GM18909 (cell line): ENCODE measurements around the gene SLC25A48.
"Not testable (repeated sequence)": the region's sequence is repeated elsewhere in the genome, so short reads cannot be mapped to it uniquely, and the experiment has no call there.

Experiments
- ATAC-seq: cut with Tn5 transposase; IDR thresholded peaks from one replicate; pipeline ENCODE4 v1.9.1; 2021; ENCODE audit warnings: mild to moderate bottlenecking; ENCODE audit not compliant: unreplicated experiment, poor library complexity

The SLC25A48 gene

DNA sequence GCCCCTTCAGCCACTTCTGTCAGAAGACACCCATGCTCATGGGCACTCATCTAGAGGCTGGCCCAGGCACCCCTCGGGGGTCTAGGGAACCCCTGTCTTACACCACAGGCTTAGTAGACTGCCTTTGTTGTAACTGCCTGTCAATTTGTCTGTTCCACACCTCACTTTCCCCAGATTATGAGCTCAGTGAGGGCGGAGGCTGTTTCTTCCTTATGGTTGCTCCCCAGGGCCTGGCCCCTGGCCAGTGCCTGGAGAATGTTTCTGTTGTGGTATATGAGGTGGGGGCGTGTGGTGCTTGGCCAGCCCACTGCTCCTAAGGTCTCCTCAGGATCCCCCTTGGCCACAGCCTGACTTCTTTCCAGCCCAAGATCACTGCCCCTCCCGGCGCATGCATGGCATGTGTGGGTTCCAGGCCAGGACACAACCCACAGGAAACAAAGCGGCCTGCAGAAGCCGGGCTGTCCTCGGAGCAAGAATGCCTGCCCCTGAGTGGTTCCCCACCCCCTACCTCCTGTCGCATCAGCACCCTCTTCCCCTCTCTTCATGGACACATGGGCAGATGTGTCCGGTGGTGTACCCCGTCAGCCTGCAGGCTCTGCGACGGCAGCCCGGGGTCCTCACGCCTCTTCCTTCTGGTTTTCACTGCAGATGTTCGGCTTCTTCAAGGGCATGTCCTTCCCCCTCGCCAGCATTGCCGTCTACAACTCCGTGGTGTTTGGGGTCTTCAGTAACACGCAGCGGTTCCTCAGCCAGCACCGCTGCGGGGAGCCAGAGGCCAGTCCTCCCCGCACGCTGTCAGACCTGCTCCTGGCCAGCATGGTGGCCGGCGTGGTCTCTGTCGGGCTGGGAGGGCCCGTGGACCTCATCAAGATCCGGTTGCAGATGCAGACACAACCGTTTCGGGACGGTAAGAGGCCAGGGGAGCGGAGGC, 17.7 kb downstream of the SLC25A48 start:
- no peak for ATAC-seq

DNA sequence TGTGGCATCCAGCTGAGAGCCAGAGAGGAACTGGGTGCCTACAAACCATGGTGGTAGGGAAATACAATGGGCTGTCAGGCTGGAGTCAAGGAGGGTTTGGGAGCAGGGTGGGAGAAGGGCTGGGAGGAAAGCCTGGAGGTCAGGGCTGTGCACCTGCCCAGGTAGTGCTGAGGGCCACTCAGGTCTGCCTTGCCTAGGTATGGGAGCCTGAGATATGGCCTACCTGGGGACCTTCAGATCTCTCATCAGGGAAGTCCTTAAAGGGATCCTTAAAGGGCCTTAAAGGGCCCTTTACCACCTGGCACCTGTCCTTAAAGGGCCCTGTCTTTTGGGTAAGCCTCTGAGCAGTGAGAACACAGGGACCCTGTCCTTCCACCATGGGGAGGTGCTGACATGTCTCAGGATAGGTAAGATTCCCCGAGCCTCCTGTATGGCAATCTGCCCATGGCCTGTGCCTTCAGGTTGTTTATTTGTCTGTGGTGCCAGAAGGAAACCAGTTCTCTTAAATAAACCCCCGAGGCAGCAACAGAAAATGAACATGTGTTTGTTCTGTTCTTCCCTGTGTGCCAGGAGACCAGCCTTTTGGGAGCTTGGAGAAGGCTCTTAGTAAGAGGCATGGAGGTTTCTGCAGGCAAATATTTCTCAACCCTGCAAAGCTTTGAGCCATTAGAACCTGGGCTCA, 23.3 kb downstream of the SLC25A48 start:
- ATAC-seq: no peak

DNA sequence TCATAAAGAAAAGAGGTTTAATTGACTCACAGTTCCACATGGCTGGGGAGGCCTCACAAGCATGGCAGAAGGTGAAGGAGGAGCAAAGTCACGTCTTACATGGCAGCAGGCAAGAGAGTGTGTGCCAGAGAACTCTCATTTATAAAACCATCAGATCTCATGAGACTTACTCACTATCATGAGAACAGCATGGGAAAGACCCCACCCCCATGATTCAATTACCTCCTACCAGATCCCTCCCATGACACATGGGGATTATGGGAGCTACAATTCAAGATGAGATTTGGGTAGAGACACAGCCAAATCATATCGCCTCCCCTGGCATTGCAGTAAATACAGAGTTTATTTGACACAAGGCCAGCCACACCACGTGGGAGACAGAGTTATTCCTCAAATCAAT, 24.7 kb downstream of the SLC25A48 start:
- not testable (repeated sequence) for ATAC-seq

DNA sequence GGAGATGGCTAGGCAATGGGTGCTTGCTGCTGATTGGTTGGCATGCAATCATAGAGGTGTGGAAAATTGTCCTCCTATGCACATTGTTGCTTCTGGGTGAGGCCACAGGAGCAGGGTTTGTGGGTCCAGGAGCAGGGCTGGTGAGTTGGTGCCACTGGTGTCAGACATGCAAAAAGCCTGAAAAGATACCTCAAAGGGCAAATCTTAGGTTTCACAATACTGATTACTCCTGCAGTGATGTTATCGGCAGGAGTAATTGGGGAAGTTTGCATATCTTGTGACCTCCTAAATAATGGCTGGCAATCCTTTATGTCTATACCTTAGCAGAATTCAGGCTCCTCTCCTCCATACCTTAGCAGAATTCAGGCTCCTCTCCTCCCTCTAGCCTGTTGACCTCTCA, 25.2 kb downstream of the SLC25A48 start:
- ATAC-seq: no peak

DNA sequence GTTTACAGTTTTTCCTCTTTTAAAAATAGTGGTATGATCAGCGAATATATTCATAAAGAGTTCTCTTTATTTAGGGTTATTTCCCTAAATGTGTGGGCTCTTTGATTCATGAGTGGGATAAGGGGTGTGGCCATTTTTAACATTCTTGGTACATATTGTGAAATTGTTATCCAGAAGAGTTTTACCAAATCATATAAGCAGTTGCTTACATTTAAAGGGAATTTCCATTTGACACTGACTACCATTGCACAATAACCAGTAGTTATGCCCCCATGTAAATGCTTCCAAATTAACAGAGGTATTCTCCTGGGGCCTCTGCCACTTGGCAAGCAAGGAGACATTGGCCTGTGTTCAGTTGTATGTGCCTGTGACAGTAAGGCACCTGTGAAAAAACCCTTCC, 27.2 kb downstream of the SLC25A48 start:
- ATAC-seq: no peak

DNA sequence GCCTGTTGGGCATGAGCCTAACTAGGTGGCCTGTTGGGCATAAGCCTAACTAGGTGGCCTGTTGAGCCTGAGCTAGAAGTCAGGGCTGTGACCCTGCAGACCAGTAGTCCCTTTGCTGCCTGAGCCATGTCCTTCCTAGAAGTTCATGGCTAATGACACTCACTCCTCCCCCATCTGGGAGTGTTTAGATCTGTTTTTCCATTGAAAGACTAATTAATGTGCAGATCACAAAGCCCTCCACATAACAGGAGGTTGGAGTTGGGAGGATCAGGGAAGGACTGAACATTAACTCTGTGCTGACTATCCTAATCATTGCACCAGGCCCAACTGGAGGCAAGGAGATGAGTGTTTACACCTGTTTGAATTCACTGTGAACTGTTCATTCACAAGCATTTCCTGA, 27.6 kb downstream of the SLC25A48 start:
- no peak for ATAC-seq

DNA sequence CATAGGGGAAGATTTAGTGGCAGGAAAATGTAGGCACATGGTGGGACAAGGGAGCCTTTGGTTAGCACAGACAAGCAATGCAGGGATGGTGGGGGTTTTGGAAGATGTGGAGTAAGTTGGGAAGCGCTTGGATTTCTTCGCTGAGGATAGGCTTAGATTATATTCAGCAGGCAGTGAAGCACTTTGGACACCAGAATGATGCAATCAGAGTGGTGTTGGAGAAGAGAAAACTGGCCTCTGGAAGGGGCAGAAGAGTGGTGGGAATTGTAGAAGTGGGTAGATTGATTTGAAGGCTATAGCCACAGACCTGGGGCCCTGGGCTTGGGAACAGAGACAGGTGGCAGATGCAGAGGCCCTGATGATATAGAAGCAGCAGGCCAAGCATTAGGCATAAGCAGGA, 28.3 kb downstream of the SLC25A48 start:
- ATAC-seq: no peak

DNA sequence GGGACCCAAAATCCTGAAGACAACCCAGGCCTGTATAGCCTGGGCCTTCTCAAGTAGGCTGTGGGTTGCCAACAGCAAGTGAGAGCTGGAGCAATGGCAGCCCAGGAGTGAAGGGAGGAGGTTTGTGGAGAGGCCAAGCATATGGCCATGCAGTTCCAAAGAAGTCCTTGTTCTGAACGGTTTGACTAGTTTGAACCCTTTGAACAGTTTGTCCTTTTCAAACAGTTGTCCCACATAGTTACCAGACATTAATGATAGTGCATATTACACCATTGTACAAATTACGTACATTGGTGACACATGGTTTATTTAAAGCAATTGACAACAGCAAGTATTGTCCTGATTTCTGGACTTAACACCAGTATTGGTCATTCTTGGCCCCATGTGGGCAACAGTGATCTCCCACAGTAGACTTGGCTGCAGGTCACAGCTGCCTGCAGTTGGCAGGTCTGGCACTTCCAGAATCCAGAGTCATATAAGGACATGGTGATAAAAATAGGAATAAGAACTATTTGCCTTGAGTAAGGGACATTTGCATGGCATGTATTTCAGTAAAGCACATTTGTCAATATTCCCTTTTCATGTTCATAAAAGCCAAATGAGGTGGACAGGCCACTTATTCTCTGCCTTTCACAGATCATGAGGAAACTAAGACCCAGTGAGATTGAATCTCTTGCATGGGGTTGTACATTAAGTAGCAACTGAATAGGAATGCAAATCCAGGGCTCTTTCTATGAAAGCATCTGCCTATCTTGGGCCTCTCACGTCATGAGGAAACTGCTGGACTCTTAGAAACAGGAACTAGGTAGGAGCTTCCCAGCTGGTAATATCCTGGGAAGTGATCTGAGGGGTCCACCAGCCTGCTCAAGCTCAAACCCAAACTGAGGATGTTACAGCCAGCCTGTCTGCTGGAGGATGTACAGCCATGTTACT, 30.3 kb downstream of the SLC25A48 start:
- no peak for ATAC-seq

DNA sequence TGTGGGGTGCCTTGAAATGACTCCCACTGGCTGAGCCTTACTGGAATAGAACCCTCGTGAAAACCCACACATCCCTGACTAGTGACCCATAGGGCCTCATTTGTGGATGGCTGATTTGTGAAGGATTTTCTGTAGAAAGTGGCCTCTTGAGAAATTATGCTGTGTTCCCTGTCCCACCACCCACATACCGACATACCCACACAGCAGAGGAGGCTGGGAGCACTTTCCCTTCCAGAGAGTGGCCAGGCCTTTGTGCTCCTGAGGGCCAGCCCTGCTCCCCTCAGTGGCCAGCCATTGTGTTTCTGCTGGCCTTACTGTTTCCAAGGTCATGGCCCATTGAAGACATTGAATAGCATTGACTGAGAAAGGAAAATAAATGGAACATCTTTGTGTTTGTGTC, 31.6 kb downstream of the SLC25A48 start:
- ATAC-seq: no peak

DNA sequence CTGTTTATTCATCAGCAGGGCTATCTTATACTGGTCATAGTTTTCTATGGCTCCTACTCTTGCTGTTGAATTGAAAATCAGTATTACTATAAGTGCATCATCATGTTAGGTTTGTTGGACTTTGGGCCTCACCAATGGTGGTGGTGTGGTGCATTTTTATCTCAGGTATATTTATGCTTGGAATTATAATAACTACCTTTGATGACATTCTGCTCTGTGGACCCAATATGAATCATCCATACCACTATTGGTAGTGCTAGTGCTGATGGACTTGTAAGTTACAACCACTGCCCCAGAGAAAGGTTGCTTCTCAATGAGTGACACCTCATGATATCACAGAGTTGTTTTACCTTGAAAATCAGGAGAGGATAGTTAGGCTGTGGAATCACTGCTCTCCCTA, 33.1 kb downstream of the SLC25A48 start:
- ATAC-seq: no peak

DNA sequence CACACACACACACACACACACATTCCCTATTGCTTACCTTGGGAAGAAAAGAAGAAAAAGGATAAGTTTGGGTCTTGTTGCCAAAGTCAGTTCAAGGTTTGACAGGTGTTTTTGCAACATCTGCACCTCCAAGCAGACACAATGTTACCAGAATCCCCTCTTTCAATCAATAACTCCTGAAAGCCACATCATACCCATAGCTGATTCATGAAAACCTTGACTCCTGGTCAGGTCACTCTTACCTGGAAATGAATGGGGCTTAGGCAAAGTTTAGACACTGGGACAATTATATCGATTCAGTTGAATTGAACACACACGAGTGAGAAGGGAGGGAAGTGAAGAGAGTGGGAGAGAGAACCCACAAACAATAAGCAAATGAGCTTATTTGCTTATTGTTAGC, 34.2 kb downstream of the SLC25A48 start:
- no peak for ATAC-seq

DNA sequence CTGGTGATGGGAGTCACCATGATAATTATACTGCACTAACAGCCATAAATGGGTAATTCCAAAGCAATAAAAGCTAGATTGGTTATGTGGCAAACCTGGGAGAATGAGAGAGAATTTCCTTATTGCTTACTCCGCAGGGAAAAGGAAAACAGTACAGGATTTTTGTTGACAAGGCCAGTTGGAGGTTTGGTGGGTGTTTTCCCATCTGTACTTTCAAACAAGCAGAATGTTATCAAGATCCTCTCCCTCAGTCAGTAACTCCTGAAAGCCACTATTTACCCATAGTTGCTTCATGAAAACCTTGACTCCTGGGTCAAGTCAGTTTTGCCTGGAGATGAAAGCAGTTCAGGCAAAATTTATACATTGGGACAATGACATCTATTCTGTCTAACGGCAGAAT, 34.8 kb downstream of the SLC25A48 start:
- ATAC-seq: no peak

DNA sequence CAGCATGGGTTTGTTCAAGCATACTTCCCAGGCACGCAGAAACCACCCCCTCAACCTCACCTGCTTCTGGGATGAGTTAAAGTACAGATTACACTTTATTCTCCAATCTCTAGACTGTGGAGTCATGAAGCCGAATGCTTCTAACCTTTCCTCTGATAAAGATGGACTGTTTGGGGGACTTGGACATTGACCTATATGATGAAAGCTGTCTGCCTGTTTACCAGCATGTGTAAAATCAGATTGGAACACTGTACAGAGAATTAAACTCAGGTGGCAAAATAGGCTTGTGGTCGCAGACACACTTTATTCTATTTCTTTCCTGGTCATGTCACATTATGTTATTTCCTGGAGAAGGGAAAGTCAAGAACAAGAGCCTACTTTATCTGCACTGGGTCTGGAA, 35.5 kb downstream of the SLC25A48 start:
- no peak for ATAC-seq

DNA sequence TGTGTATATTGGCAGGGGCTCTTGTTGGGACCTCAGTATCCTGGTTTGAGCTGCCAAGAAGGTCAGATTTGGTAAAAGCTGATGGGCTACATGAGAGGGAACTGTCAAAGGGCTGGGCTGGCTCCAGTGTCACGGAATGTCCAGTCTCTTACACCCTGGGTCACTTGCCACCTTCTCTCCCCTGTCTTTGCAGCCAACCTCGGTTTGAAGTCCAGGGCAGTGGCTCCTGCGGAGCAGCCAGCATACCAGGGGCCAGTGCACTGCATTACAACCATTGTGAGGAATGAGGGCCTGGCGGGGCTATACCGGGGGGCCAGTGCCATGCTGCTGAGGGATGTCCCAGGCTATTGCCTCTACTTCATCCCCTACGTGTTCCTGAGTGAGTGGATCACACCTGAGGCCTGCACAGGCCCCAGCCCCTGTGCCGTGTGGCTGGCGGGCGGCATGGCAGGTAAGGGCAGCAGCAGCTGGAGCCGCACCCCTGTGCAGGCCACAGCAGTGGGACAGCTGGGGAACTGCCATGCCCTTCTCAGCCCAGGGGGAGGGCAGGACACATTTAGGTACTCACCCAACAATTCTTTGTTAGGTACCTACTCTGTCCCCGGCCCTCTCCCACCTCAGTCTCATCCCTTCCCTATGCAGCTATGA, 36.9 kb downstream of the SLC25A48 start:
- no peak for ATAC-seq

DNA sequence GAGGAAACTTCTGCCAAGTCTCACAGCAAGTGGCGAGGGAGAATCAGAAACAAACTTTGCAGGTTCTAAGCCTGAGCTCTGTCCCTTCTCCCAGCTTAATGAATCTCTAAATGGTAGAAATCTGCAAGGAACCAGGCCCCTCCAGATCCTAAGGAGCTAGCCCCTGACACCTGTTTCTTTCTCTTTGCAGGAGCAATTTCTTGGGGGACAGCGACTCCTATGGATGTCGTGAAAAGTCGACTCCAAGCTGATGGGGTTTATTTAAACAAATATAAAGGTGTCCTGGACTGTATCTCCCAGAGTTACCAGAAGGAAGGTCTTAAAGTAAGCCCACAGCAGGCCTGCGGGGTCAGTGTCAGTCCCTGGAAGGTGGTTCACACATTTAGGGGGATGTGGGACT, 39.4 kb downstream of the SLC25A48 start:
- ATAC-seq: no peak

DNA sequence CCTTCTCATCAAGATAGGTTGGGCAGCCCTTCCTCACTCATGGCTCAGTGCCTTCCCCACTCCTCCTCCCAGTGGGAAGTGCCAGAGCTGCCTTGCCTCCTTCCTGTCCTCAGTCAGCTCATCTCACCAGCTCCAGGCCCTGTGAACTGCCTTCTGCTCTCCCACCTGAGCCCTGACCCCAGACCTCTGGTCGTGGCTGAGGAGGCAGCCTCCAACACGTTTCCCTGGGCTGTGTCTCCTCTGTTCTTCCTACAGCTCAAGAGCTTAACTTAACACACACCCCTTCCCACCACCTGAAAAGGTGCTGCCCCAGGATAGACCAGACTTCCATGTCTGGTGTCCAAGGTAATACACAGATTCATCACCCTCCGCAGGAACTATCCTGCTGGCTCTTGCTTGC, 40.0 kb downstream of the SLC25A48 start:
- no peak for ATAC-seq

DNA sequence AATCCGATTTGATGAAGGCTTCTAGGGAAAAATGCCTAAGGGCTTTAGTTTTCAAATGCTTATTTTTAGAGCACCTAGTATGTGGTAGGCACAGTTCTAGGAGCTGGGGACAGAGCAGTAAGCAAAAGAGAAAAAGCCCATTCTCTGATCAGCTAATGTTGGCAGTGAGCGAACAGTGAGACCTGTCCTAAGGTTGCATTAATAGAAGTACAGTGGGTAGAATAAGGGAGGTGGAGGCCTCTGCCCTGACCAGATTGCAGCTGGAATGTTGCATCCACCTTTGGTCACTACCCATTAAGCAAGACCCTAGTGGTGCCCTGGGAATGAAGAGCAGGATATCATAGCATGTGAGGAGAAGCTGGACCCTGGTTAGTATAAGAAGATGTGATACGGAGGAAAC, 41.1 kb downstream of the SLC25A48 start:
- ATAC-seq: no peak

DNA sequence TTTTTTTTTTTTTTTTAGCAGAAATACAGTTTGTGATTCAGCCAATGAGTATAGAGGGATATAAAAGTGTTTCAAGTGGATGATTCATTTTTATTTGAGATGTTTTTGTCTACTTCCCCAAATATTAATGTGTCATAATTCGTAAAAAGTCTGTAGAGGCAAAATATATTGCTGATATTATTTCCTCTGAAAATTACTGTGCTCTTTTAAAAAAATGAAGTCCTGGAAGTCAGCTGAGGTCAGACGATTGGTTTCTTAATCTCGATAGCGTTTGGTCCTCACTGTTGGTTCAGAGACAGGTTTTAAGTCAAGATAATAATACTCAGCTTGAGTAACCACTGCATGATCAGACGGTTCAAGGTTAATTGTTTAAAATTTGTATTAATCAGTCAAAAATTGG, 41.7 kb downstream of the SLC25A48 start:
- ATAC-seq: no peak

DNA sequence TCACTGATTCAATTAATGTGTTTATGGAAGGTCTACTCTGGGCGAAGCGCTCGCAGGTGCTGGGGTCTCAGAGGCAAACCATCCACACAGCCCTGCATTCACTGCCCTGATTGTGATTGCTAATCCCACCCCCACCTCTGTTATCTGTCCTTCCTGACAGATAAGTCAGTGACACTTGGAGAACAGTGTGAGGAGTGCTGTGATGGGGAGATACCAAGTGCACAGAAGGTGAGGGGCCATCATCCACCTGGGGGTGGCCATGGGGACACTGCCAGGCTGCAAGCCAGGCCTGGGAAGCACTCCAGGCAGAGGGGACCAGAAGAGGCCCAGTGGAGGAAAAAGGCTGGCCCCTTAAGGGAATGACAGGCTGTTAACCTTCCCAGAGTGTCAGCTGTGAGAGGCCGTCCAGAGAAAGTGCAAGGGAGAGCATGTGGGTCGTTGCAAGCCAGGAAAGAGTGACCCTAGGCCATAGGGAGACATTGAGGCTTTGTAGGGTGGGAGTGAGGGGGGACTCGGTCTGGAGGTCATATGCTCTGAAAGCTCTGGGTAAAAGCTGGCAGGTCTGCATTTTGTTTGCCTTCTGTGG, 43.2 kb downstream of the SLC25A48 start:
- ATAC-seq: no peak

DNA sequence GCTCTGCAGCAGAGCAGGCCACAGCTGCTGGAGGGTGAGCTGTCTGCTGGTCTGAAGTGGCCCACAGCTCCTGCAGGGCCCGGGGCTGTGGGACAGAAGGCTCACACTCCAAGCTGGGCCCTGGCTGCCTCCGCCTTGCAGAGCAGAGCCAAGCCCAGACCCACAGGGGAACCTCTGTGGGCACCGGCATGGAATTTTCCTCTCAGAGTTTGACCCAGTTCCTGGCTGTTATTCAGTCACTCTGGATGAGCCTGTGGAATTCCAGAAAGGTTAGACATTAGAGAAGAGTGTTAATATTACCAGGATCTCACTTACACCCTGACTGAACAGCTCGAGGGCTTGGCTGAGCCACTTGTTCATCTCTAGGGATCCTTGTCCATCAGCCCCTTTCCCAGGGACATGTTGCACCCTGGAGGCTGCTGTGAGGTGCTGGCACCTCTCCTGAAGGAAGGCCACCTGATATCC, 43.7 kb downstream of the SLC25A48 start:
- ATAC-seq: no peak
